GM21526 (cell line): ENCODE measurements around the gene IL1F10.
"Not testable (repeated sequence)": the region's sequence is repeated elsewhere in the genome, so short reads cannot be mapped to it uniquely, and the experiment has no call there.

Experiments
- ATAC-seq: cut with Tn5 transposase; IDR thresholded peaks from one replicate; pipeline ENCODE4 v1.9.1; 2021; ENCODE audit warnings: moderate library complexity; ENCODE audit not compliant: unreplicated experiment, low FRiP score

IL1F10 gene

GRCh38 chr2:113080134-113080533 lies 12.4 kb downstream of the IL1F10 start:
- ATAC-seq, result no peak

GRCh38 chr2:113081488-113082210 lies 13.9 kb downstream of the IL1F10 start:
- ATAC-seq, result no peak

- ATAC-seq, result no peak
Measured at GRCh38 chr2:113083296-113083695, 15.5 kb downstream of the IL1F10 start.

GRCh38 chr2:113084249-113085000 lies 16.7 kb downstream of the IL1F10 start:
- ATAC-seq, result no peak

GRCh38 chr2:113085542-113085941 lies 17.8 kb downstream of the IL1F10 start:
- no peak for ATAC-seq

GRCh38 chr2:113088213-113088992 lies 20.6 kb downstream of the IL1F10 start:
- no peak for ATAC-seq

GRCh38 chr2:113089916-113090315 lies 22.1 kb downstream of the IL1F10 start:
- no peak for ATAC-seq

GRCh38 chr2:113091231-113091896 lies 23.6 kb downstream of the IL1F10 start:
- no peak for ATAC-seq

GRCh38 chr2:113092864-113093612 lies 25.3 kb downstream of the IL1F10 start:
- no peak for ATAC-seq

- ATAC-seq, result no peak
Measured at GRCh38 chr2:113093613-113093977, 25.8 kb downstream of the IL1F10 start.

- ATAC-seq, result not testable (repeated sequence)
Measured at GRCh38 chr2:113096306-113096705, 28.5 kb downstream of the IL1F10 start.

- not testable (repeated sequence) for ATAC-seq
Measured at GRCh38 chr2:113096842-113097618, 29.3 kb downstream of the IL1F10 start.

- ATAC-seq, result no peak
Measured at GRCh38 chr2:113098041-113098440, 30.3 kb downstream of the IL1F10 start.

- ATAC-seq, result no peak
Measured at GRCh38 chr2:113098532-113098931, 30.8 kb downstream of the IL1F10 start.

GRCh38 chr2:113102133-113102532 lies 34.4 kb downstream of the IL1F10 start:
- no peak for ATAC-seq

GRCh38 chr2:113103277-113103676 lies 35.5 kb downstream of the IL1F10 start:
- ATAC-seq, result no peak

GRCh38 chr2:113104054-113104611 lies 36.4 kb downstream of the IL1F10 start:
- no peak for ATAC-seq

- no peak for ATAC-seq
Measured at GRCh38 chr2:113105047-113105785, 37.4 kb downstream of the IL1F10 start.
